Measurements from ENCODE around the gene GUCY1A1. TPM values are rescaled to one million over a fixed set of nuclear protein-coding genes. Genes with fewer than 3 reads are reported as not detected.

GUCY1A1 gene
- 0.01 TPM for polyA plus RNA-seq (2013, experiment 1 of 2)
- not detected for polyA plus RNA-seq (2013, experiment 2 of 2)

GRCh38 chr4:155666344-155667221 lies at the start of gene GUCY1A1:
TSS of gene GUCY1A1 (plus strand) at chr4:155666848. CDS start at chr4:155696868, 30,020 bp downstream.
- Histone ChIP-seq H3K4me3 (ENCODE audit: low read length) (peak within 1 kb of the TSS; percentile 17), H3K18ac (ENCODE audit: low read length) (no peak within 1 kb of the TSS), H3K23ac (ENCODE audit: low read length) (no peak within 1 kb of the TSS), H3K27ac (ENCODE audit: low read depth, low read length) (no peak within 1 kb of the TSS), H3K36me3 (ENCODE audit: control insufficient read depth, insufficient read depth, low read length) (no peaks in the 10 kb centered on the region), H2AK5ac (ENCODE audit: low read length) (no peak within 1 kb of the TSS), H3K27me3 (ENCODE audit: insufficient read depth, low read length, poor library complexity) (peaks cover 2% of the 10 kb centered on the region), H3K79me2 (ENCODE audit: control insufficient read depth, insufficient read depth, low read length) (no peaks in the 10 kb centered on the region), H4K8ac (ENCODE audit: low read depth, low read length) (no peak within 1 kb of the TSS), H3K79me1 (ENCODE audit: low read length) (no peaks in the 10 kb centered on the region), H3K4me2 (ENCODE audit: low read length) (peak within 1 kb of the TSS; percentile 26), H3K4me1 (ENCODE audit: control insufficient read depth, low read depth, low read length) (peaks cover 4% of the 10 kb centered on the region), H3K4ac (ENCODE audit: low read depth, low read length) (no peak within 1 kb of the TSS), H3K56ac (ENCODE audit: low read length) (peak within 1 kb of the TSS; percentile 50), H2BK5ac (ENCODE audit: low read length) (no peak within 1 kb of the TSS), H2BK120ac (ENCODE audit: low read depth, low read length) (no peak within 1 kb of the TSS), H2BK15ac (replicated peaks; ENCODE audit: low read depth) (no peak within 1 kb of the TSS), H3K9ac (ENCODE audit: low read length) (peak within 1 kb of the TSS; percentile 53), H4K5ac (ENCODE audit: low read length) (no peak within 1 kb of the TSS)
- peak; percentile 62 for DNase-seq
- no CpG with 5 or more reads among the region's 25 CpGs for WGBS (ENCODE audit: extremely low coverage, insufficient coverage, low lambda C conversion rate)

DNA sequence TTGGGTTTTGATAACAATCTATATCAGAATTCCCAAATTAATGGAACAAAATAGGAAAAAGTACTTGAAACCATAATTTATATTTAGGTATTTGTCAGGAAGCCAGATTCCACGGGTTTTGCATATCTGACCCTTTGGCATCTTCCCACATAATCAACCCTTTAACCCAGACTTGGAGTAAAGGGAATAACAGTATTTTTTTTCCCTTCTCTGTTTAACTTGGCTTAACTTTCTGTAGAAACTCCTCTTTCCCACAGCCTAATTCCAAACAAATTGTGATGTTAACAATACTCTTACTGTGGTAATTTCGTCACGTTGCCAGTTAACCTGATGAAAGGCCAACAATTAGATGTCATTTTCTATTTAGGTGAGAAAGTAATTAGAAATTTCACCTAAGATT lies 49.4 kb upstream of the GUCY1A1 start:
- H2BK120ac ChIP-seq (ENCODE audit: low read depth, low read length), result no peak overlapping the region
- DNase-seq, result no peak
- no peak overlapping the region for H3K4me2 ChIP-seq (ENCODE audit: low read length)
- H3K4ac ChIP-seq (ENCODE audit: low read depth, low read length), result no peak overlapping the region
- H3K79me2 ChIP-seq (ENCODE audit: control insufficient read depth, insufficient read depth, low read length), result no peaks in the 10 kb centered on the region
- H3K18ac ChIP-seq (ENCODE audit: low read length), result no peak overlapping the region
- WGBS (ENCODE audit: extremely low coverage, insufficient coverage, low lambda C conversion rate), result no CpG with 5 or more reads among the region's 3 CpGs
- no peak overlapping the region for H3K4me3 ChIP-seq (ENCODE audit: low read length)
- no peak overlapping the region for H3K9ac ChIP-seq (ENCODE audit: low read length)
- H4K8ac ChIP-seq (ENCODE audit: low read depth, low read length), result no peak overlapping the region
- H4K5ac ChIP-seq (ENCODE audit: low read length), result no peak overlapping the region
- H3K27ac ChIP-seq (ENCODE audit: low read depth, low read length), result no peak overlapping the region
- no peaks in the 10 kb centered on the region for H3K4me1 ChIP-seq (ENCODE audit: control insufficient read depth, low read depth, low read length)
- no peak overlapping the region for H2BK15ac ChIP-seq (replicated peaks; ENCODE audit: low read depth)
- no peaks in the 10 kb centered on the region for H3K36me3 ChIP-seq (ENCODE audit: control insufficient read depth, insufficient read depth, low read length)
- no peaks in the 10 kb centered on the region for H3K27me3 ChIP-seq (ENCODE audit: insufficient read depth, low read length, poor library complexity)
- no peak overlapping the region for H3K23ac ChIP-seq (ENCODE audit: low read length)
- H2AK5ac ChIP-seq (ENCODE audit: low read length), result no peak overlapping the region
- no peaks in the 10 kb centered on the region for H3K79me1 ChIP-seq (ENCODE audit: low read length)
- H3K56ac ChIP-seq (ENCODE audit: low read length), result no peak overlapping the region
- H2BK5ac ChIP-seq (ENCODE audit: low read length), result no peak overlapping the region

DNA sequence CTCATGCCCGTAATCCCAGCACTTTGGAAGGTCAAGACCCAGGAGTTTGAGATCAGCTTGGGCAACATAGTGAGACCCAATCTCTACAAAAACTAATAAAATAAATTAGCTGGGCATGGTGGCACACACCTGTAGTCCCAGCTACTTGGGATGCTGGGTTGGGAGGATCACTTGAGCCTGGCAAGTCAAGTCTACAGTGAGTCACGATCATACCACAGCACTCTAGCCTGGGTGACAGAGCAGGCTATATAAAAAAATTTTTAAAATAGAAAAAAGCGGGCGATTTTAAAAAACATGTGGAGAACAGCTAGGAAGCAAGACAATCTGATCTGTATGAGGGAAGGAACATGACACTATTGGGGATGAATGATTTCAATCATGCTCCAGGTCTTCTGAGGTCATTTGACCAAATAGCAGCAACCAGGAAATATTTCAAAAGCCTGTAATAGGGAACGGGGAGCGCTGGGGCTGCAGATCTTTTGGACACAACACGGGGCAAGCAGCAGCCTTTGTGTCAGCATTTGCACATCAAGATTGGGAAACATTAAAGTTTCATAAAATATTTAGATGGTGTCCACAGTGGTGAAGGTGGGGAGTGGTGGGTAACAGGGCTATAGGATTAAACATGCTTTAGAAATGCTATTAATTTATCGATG lies 48.3 kb upstream of the GUCY1A1 start:
- WGBS (ENCODE audit: extremely low coverage, insufficient coverage, low lambda C conversion rate), result no CpG with 5 or more reads among the region's 8 CpGs
- H3K79me1 ChIP-seq (ENCODE audit: low read length), result no peaks in the 10 kb centered on the region
- H3K4me3 ChIP-seq (ENCODE audit: low read length), result no peak overlapping the region
- no peak overlapping the region for H2AK5ac ChIP-seq (ENCODE audit: low read length)
- H4K8ac ChIP-seq (ENCODE audit: low read depth, low read length), result no peak overlapping the region
- H3K4ac ChIP-seq (ENCODE audit: low read depth, low read length), result no peak overlapping the region
- H3K27ac ChIP-seq (ENCODE audit: low read depth, low read length), result no peak overlapping the region
- H3K4me2 ChIP-seq (ENCODE audit: low read length), result no peak overlapping the region
- H2BK5ac ChIP-seq (ENCODE audit: low read length), result no peak overlapping the region
- H3K36me3 ChIP-seq (ENCODE audit: control insufficient read depth, insufficient read depth, low read length), result no peaks in the 10 kb centered on the region
- no peaks in the 10 kb centered on the region for H3K79me2 ChIP-seq (ENCODE audit: control insufficient read depth, insufficient read depth, low read length)
- no peak overlapping the region for H3K56ac ChIP-seq (ENCODE audit: low read length)
- H3K9ac ChIP-seq (ENCODE audit: low read length), result no peak overlapping the region
- H2BK120ac ChIP-seq (ENCODE audit: low read depth, low read length), result no peak overlapping the region
- H3K18ac ChIP-seq (ENCODE audit: low read length), result no peak overlapping the region
- H2BK15ac ChIP-seq (replicated peaks; ENCODE audit: low read depth), result no peak overlapping the region
- H3K23ac ChIP-seq (ENCODE audit: low read length), result no peak overlapping the region
- H3K4me1 ChIP-seq (ENCODE audit: control insufficient read depth, low read depth, low read length), result no peaks in the 10 kb centered on the region
- DNase-seq, result no peak
- no peaks in the 10 kb centered on the region for H3K27me3 ChIP-seq (ENCODE audit: insufficient read depth, low read length, poor library complexity)
- no peak overlapping the region for H4K5ac ChIP-seq (ENCODE audit: low read length)

- Histone ChIP-seq H4K8ac (ENCODE audit: low read depth, low read length) (no peak overlapping the region), H2AK5ac (ENCODE audit: low read length) (no peak overlapping the region), H3K4ac (ENCODE audit: low read depth, low read length) (no peak overlapping the region), H3K79me2 (ENCODE audit: control insufficient read depth, insufficient read depth, low read length) (no peaks in the 10 kb centered on the region), H2BK120ac (ENCODE audit: low read depth, low read length) (no peak overlapping the region), H2BK5ac (ENCODE audit: low read length) (no peak overlapping the region), H3K36me3 (ENCODE audit: control insufficient read depth, insufficient read depth, low read length) (no peaks in the 10 kb centered on the region), H3K27ac (ENCODE audit: low read depth, low read length) (no peak overlapping the region), H3K79me1 (ENCODE audit: low read length) (no peaks in the 10 kb centered on the region), H3K4me3 (ENCODE audit: low read length) (no peak overlapping the region), H3K56ac (ENCODE audit: low read length) (no peak overlapping the region), H3K4me2 (ENCODE audit: low read length) (no peak overlapping the region), H3K18ac (ENCODE audit: low read length) (no peak overlapping the region), H3K4me1 (ENCODE audit: control insufficient read depth, low read depth, low read length) (no peaks in the 10 kb centered on the region), H4K5ac (ENCODE audit: low read length) (no peak overlapping the region), H3K9ac (ENCODE audit: low read length) (no peak overlapping the region), H3K23ac (ENCODE audit: low read length) (no peak overlapping the region), H3K27me3 (ENCODE audit: insufficient read depth, low read length, poor library complexity) (no peaks in the 10 kb centered on the region), H2BK15ac (replicated peaks; ENCODE audit: low read depth) (no peak overlapping the region)
- no peak for DNase-seq
Measured at GRCh38 chr4:155620637-155621036, 46.0 kb upstream of the GUCY1A1 start.

DNA sequence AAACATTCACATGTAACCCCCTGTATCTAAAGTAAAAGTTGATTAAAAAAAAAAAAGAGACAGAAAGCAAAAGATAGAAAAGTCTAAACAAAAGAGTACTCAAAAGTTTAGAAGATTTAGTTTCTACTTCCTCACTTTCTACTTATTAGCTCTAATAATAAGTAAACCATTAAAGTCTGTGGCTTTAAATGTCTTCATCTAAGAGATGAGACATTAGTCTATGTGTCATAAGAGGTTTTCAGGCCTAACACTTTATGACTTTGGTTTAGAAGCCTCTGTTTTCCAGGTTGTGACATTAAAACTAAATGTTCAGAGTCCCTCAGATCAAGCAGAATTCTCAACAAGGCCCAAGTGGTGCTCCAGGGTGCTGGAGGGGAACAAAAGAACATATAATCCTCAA lies 42.2 kb upstream of the GUCY1A1 start:
- H2BK15ac ChIP-seq (replicated peaks; ENCODE audit: low read depth), result no peak overlapping the region
- no peak overlapping the region for H3K56ac ChIP-seq (ENCODE audit: low read length)
- no peak overlapping the region for H3K4me3 ChIP-seq (ENCODE audit: low read length)
- no peak overlapping the region for H3K9ac ChIP-seq (ENCODE audit: low read length)
- no peak overlapping the region for H4K8ac ChIP-seq (ENCODE audit: low read depth, low read length)
- no peak overlapping the region for H3K23ac ChIP-seq (ENCODE audit: low read length)
- H3K4ac ChIP-seq (ENCODE audit: low read depth, low read length), result no peak overlapping the region
- no peak overlapping the region for H3K27ac ChIP-seq (ENCODE audit: low read depth, low read length)
- no peak overlapping the region for H3K18ac ChIP-seq (ENCODE audit: low read length)
- no peaks in the 10 kb centered on the region for H3K79me2 ChIP-seq (ENCODE audit: control insufficient read depth, insufficient read depth, low read length)
- H2BK120ac ChIP-seq (ENCODE audit: low read depth, low read length), result no peak overlapping the region
- H2BK5ac ChIP-seq (ENCODE audit: low read length), result no peak overlapping the region
- H3K4me1 ChIP-seq (ENCODE audit: control insufficient read depth, low read depth, low read length), result no peaks in the 10 kb centered on the region
- no peaks in the 10 kb centered on the region for H3K79me1 ChIP-seq (ENCODE audit: low read length)
- H4K5ac ChIP-seq (ENCODE audit: low read length), result no peak overlapping the region
- H3K27me3 ChIP-seq (ENCODE audit: insufficient read depth, low read length, poor library complexity), result no peaks in the 10 kb centered on the region
- H3K4me2 ChIP-seq (ENCODE audit: low read length), result no peak overlapping the region
- no peak for DNase-seq
- H3K36me3 ChIP-seq (ENCODE audit: control insufficient read depth, insufficient read depth, low read length), result no peaks in the 10 kb centered on the region
- H2AK5ac ChIP-seq (ENCODE audit: low read length), result no peak overlapping the region
